Endothelial cell (in vitro differentiated cells): ENCODE results near the gene TMEM204. TPM values are rescaled to one million over a fixed set of nuclear protein-coding genes. Genes with fewer than 3 reads are reported as not detected.

ENCODE experiments used
- DNase-seq: peaks from one replicate; pipeline ENCODE4 v3.0.0; 2021; ENCODE audit warnings: low spot score
- H3K27ac Mint-ChIP-seq: one replicate; pipeline ENCODE4 v1.8.0; 2021; ENCODE audit warnings: mixed read lengths, inconsistent platforms; ENCODE audit not compliant: unreplicated experiment
- H3K27me3 Mint-ChIP-seq: one replicate; pipeline ENCODE4 v1.8.0; 2021; ENCODE audit warnings: mild to moderate bottlenecking, moderate library complexity, mixed read lengths, inconsistent platforms; ENCODE audit not compliant: unreplicated experiment
- H3K36me3 Mint-ChIP-seq: one replicate; pipeline ENCODE4 v1.8.0; 2021; ENCODE audit warnings: mild to moderate bottlenecking, low read depth, mixed read lengths, inconsistent platforms; ENCODE audit not compliant: unreplicated experiment
- H3K4me1 Mint-ChIP-seq: one replicate; pipeline ENCODE4 v1.8.0; 2021; ENCODE audit warnings: mild to moderate bottlenecking, mixed read lengths, inconsistent platforms; ENCODE audit not compliant: unreplicated experiment
- H3K4me3 Mint-ChIP-seq: one replicate; pipeline ENCODE4 v1.8.0; 2021; ENCODE audit warnings: mild to moderate bottlenecking, mixed read lengths, inconsistent platforms; ENCODE audit not compliant: unreplicated experiment
- H3K9me3 Mint-ChIP-seq: one replicate; pipeline ENCODE4 v1.8.0; 2021; ENCODE audit warnings: mixed read lengths, inconsistent platforms; ENCODE audit not compliant: unreplicated experiment
- CTCF ChIP-seq: fragments of 200-600 bp; sonication (generic); IDR thresholded peaks from one replicate; pipeline ENCODE4 v1.5.0; 2021; ENCODE audit warnings: antibody characterized with exemption; ENCODE audit not compliant: unreplicated experiment
- total RNA-seq: library from RNA; stranded (reverse); fragmentation: NEBNext Ultra II Directional; extraction: Animal tissue kit (Norgen Biotek cat#: 25700); gene quantifications from one replicate; pipeline ENCODE4 v1.2.1, GENCODE V29; 2021; ENCODE audit not compliant: unreplicated experiment

The TMEM204 gene
- total RNA-seq, 1 donor from 2014 or later = 66.3 TPM

- TF ChIP-seq CTCF = no peak
- DNase-seq = peak; percentile 46
- Mint-ChIP-seq H3K36me3 (peaks cover 45% of the 10 kb centered on the region), H3K4me3 (peak overlapping the region; percentile 5), H3K9me3 (no peaks in the 10 kb centered on the region), H3K4me1 (peaks cover 74% of the 10 kb centered on the region), H3K27me3 (peaks cover 6% of the 10 kb centered on the region), H3K27ac (peak overlapping the region; percentile 88)
Observed at GRCh38 chr16:1545044-1546040, 11.9 kb downstream of the TMEM204 start.

GRCh38 chr16:1546430-1546829, 13.0 kb downstream of the TMEM204 start:
- no peak for DNase-seq
- Mint-ChIP-seq H3K4me1 (peaks cover 69% of the 10 kb centered on the region), H3K9me3 (no peaks in the 10 kb centered on the region), H3K4me3 (no peak overlapping the region), H3K27ac (peak overlapping the region; percentile 97), H3K36me3 (peaks cover 42% of the 10 kb centered on the region), H3K27me3 (peaks cover 6% of the 10 kb centered on the region)
- TF ChIP-seq CTCF = no peak

GRCh38 chr16:1548233-1548632, 14.8 kb downstream of the TMEM204 start:
- Mint-ChIP-seq H3K36me3 (peaks cover 49% of the 10 kb centered on the region), H3K27me3 (peaks cover 8% of the 10 kb centered on the region), H3K9me3 (no peaks in the 10 kb centered on the region), H3K27ac (peak overlapping the region; percentile 97), H3K4me1 (peaks cover 61% of the 10 kb centered on the region), H3K4me3 (peak overlapping the region; percentile 76)
- TF ChIP-seq CTCF = no peak
- DNase-seq = peak; percentile 42

GRCh38 chr16:1548727-1549126, 15.3 kb downstream of the TMEM204 start:
- peak overlapping the region; percentile 76 for H3K4me3 Mint-ChIP-seq
- peak overlapping the region; percentile 97 for H3K27ac Mint-ChIP-seq
- H3K4me1 Mint-ChIP-seq = peaks cover 57% of the 10 kb centered on the region
- H3K9me3 Mint-ChIP-seq = no peaks in the 10 kb centered on the region
- H3K36me3 Mint-ChIP-seq = peaks cover 49% of the 10 kb centered on the region
- no peak for TF ChIP-seq CTCF
- no peak for DNase-seq
- peaks cover 8% of the 10 kb centered on the region for H3K27me3 Mint-ChIP-seq

GRCh38 chr16:1550069-1550468, 16.6 kb downstream of the TMEM204 start:
- H3K27ac Mint-ChIP-seq = no peak overlapping the region
- H3K4me1 Mint-ChIP-seq = peaks cover 52% of the 10 kb centered on the region
- DNase-seq = no peak
- H3K27me3 Mint-ChIP-seq = peaks cover 11% of the 10 kb centered on the region
- no peaks in the 10 kb centered on the region for H3K9me3 Mint-ChIP-seq
- no peak for TF ChIP-seq CTCF
- peaks cover 53% of the 10 kb centered on the region for H3K36me3 Mint-ChIP-seq
- no peak overlapping the region for H3K4me3 Mint-ChIP-seq
